Measurements from ENCODE around the gene C5orf46. TPM values are rescaled to one million over a fixed set of nuclear protein-coding genes. Genes with fewer than 3 reads are reported as not detected.
"Not testable (repeated sequence)": the region's sequence is repeated elsewhere in the genome, so short reads cannot be mapped to it uniquely, and the experiment has no call there.

The C5orf46 gene
- not detected for total RNA-seq
- polyA plus RNA-seq, result not detected
- long read RNA-seq, donor 1, result 0 reads
- long read RNA-seq, donor 2, result 0 reads

DNA sequence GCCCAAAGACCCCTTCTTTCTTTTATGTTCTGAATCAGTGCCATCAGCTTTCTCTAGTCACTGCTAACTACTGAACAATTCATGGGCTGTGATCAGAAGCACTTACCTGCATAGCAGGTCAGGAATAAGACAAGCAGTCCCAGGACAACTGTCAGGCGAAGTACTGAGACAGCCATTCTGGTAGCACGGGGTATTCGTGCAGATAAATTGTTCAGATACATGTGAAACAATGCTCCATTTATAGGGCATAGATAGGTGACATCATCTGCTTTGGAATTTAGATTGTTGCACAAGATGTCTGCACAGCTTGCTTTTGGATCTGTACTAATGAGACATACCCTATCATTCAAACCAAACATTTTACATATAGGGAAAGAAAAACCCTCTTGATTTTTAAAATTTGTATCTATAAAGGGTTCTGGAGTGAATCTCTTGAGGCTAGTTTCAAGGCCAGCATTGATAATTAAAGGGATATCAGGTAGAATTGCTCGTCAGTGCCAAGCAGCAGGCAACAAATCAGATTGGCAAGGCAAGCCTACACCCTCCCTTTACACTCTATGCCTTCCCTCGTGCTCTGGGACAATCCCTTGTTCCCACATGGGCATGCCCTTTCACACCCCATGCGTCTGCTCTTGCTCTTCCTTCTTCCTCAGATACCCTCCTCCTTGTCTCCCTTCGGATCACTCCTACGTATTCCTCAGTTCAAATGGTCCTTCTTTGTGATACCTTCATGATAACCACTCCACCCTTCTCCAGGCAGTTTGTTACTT is at the start of gene C5orf46:
TSS of gene C5orf46 (minus strand) at position 213 of the 770 bp plus-strand sequence. CDS start at position 176, 37 bp downstream.
- DNase-seq, result no peak
- H3K27ac ChIP-seq, result no peak within 1 kb of the TSS
- no peaks in the 10 kb centered on the region for H3K4me1 ChIP-seq
- no peak within 1 kb of the TSS for H3K4me3 ChIP-seq
- 73 to 85% (median 80%) methylated on average over 8 of the region's 8 CpGs for WGBS, 5 donors
- intact Hi-C loops (cut with DNase I; ENCODE audit: low total_unique reads), result no loop called here
- TF ChIP-seq POLR2A (IDR thresholded peaks at IDR 0.05), result no peak
- TF ChIP-seq POLR2AphosphoS5 (IDR thresholded peaks at IDR 0.05), result no peak
- TF ChIP-seq, protein P1, sequence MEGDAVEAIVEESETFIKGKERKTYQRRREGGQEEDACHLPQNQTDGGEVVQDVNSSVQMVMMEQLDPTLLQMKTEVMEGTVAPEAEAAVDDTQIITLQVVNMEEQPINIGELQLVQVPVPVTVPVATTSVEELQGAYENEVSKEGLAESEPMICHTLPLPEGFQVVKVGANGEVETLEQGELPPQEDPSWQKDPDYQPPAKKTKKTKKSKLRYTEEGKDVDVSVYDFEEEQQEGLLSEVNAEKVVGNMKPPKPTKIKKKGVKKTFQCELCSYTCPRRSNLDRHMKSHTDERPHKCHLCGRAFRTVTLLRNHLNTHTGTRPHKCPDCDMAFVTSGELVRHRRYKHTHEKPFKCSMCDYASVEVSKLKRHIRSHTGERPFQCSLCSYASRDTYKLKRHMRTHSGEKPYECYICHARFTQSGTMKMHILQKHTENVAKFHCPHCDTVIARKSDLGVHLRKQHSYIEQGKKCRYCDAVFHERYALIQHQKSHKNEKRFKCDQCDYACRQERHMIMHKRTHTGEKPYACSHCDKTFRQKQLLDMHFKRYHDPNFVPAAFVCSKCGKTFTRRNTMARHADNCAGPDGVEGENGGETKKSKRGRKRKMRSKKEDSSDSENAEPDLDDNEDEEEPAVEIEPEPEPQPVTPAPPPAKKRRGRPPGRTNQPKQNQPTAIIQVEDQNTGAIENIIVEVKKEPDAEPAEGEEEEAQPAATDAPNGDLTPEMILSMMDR (IDR thresholded peaks at IDR 0.05 in 8 of 11, conservative IDR thresholded peaks at IDR 0.05 in 3 of 11), result no peak
- H3K9me3 ChIP-seq, result no peaks in the 10 kb centered on the region
- H3K27me3 ChIP-seq (replicated peaks in 1 of 7), result no peaks in the 10 kb centered on the region
- H3K36me3 ChIP-seq, result no peaks in the 10 kb centered on the region

DNA sequence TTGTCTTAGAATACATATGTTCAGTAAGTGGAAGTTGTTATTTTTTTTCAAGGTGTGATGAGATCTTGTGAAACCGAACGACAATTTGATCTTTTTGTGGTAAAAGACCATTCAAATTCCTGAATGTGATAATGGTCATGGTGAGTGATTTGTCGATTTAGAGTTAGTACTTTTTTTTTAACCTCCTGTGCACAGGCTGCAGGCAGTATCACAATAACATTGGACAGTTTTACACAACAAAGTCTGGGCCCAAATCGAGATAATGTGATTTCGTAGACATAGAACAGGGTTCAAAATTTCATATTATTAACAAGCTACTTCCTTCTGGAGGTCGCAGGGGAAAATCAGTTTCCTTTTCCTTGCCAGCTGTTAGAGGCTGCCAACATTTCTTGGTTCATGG is 48.6 kb upstream of the C5orf46 start:
- intact Hi-C loops (cut with DNase I; ENCODE audit: low total_unique reads), result loop anchor here (10.0 kb wide), 1 partner anchor 150 kb away; no protein-coding TSS in a partner anchor
- H3K27me3 ChIP-seq (replicated peaks in 1 of 7), result no peaks in the 10 kb centered on the region
- no peak overlapping the region for H3K4me3 ChIP-seq
- no peaks in the 10 kb centered on the region for H3K36me3 ChIP-seq
- TF ChIP-seq, protein P1 (IDR thresholded peaks at IDR 0.05 in 8 of 11, conservative IDR thresholded peaks at IDR 0.05 in 3 of 11), result no peak
- no peak for TF ChIP-seq POLR2AphosphoS5 (IDR thresholded peaks at IDR 0.05)
- TF ChIP-seq POLR2A (IDR thresholded peaks at IDR 0.05), result no peak
- H3K4me1 ChIP-seq, result no peaks in the 10 kb centered on the region
- no peak for DNase-seq
- H3K27ac ChIP-seq, result no peak overlapping the region
- H3K9me3 ChIP-seq, result no peaks in the 10 kb centered on the region
- WGBS, 5 donors, result 44 to 65% (median 51%) methylated on average over 6 of the region's 6 CpGs

DNA sequence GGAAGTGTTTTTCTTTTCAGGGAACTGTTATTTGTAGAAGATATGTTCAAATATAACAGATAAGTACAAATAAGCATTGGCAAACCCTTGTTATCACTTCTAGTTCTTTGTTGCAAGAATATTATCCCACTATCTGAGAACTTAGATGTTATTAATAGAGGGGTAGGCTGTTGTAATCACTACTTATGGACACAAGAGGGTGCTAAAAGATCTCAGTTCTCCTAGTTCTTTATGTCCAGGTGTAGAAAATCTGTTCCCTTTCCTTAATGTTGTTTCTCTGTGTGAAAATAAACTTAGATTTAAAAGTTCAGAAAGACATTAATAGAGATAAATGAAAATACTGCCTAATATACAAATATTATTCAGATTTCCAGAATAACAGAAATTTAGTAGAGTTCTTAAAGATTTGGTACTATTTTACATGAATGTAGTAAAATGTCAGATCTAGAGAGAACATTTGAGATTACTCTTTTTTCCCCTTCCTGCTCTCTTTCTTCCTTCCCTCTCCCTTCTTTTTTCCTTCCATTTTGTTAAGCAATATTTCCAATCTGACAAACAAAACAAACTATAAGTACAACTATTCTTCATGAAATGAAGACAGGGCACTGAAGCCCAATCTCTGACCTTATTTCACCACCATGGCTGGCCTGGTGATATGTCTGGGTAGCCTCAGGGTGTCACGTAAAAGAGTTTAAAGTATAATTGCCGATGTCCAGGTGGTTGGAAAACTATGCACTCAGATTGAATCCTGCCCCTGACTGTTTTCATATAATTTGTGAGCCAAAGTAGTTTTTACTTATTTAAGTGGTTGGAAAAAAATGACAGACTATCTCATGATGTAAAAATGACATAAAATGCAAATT is 43.6 kb upstream of the C5orf46 start:
- H3K4me1 ChIP-seq, result no peaks in the 10 kb centered on the region
- intact Hi-C loops (cut with DNase I; ENCODE audit: low total_unique reads), result loop anchor here (10.0 kb wide), 1 partner anchor 155 kb away; no protein-coding TSS in a partner anchor
- DNase-seq, result no peak
- H3K4me3 ChIP-seq, result no peak overlapping the region
- no peaks in the 10 kb centered on the region for H3K27me3 ChIP-seq (replicated peaks in 1 of 7)
- no peak for TF ChIP-seq POLR2AphosphoS5 (IDR thresholded peaks at IDR 0.05)
- TF ChIP-seq, protein P1 (IDR thresholded peaks at IDR 0.05 in 8 of 11, conservative IDR thresholded peaks at IDR 0.05 in 3 of 11), result peak in 10 of 11 experiments; percentile 21 to 62 (median 54)
- no peak for TF ChIP-seq POLR2A (IDR thresholded peaks at IDR 0.05)
- H3K27ac ChIP-seq, result no peak overlapping the region
- H3K36me3 ChIP-seq, result no peaks in the 10 kb centered on the region
- no peaks in the 10 kb centered on the region for H3K9me3 ChIP-seq
- 63 to 78% (median 77%) methylated on average over 2 of the region's 2 CpGs for WGBS, 5 donors

DNA sequence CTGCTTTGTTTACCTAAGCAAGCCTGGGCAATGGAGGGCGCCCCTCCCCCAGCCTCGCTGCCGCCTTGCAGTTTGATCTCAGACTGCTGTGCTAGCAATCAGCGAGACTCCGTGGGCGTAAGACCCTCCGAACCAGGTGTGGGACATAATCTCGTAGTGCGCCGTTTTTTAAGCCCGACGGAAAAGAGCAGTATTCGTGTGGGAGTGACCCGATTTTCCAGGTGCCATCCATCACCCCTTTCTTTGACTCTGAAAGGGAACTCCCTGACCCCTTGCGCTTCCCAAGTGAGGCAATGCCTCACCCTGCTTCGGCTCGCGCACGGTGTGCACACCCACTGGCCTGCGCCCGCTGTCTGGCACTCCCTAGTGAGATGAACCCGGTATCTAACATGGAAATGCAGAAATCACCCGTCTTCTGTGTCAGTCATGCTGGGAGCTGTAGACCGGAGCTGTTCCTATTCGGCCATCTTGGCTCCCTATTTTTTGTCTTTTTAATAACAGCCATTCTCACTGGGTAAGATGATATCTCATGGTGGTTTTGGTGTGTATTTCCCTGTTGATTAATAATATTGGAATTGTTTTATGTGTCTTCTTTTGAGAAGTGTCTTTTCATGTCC is 40.4 kb upstream of the C5orf46 start:
- H3K4me3 ChIP-seq; H3K36me3 ChIP-seq; H3K27ac ChIP-seq; H3K4me1 ChIP-seq; DNase-seq; H3K9me3 ChIP-seq; intact Hi-C loops (cut with DNase I; ENCODE audit: low total_unique reads); H3K27me3 ChIP-seq (replicated peaks in 1 of 7): not testable (repeated sequence)
- 82 to 95% (median 92%) methylated on average over 22 to 25 of the region's 25 CpGs for WGBS, 5 donors

Measured in spleen (tissue), 13 donors.